HG03565 (cell line): Measurements from ENCODE around the gene TPRN.

ENCODE experiments used
- ATAC-seq: cut with Tn5 transposase; IDR thresholded peaks from one replicate; pipeline ENCODE4 v1.9.1; 2021; ENCODE audit warnings: mild to moderate bottlenecking, moderate library complexity; ENCODE audit not compliant: unreplicated experiment

TPRN gene

GRCh38 chr9:137191245-137191644 is 9.3 kb downstream of the TPRN start:
- no peak for ATAC-seq

GRCh38 chr9:137190315-137190856 is 10.2 kb downstream of the TPRN start:
- no peak for ATAC-seq

- ATAC-seq: no peak
Observed at GRCh38 chr9:137189297-137190295, 10.9 kb downstream of the TPRN start.

- ATAC-seq: peak; percentile 82
Observed at GRCh38 chr9:137188490-137189296, 11.8 kb downstream of the TPRN start, which contains the start of the genes ANAPC2 and SSNA1. ANAPC2 (minus strand) TSS chr9:137188560; CDS start chr9:137188532, 28 bp downstream. SSNA1 (plus strand) TSS chr9:137188676; CDS start chr9:137188727, 51 bp downstream.

- no peak for ATAC-seq
Observed at GRCh38 chr9:137188086-137188489, 12.5 kb downstream of the TPRN start.

GRCh38 chr9:137187386-137187785 is 13.2 kb downstream of the TPRN start:
- no peak for ATAC-seq

- ATAC-seq: no peak
Observed at GRCh38 chr9:137186385-137186784, 14.2 kb downstream of the TPRN start.

- ATAC-seq: no peak
Observed at GRCh38 chr9:137185921-137186320, 14.6 kb downstream of the TPRN start.

- no peak for ATAC-seq
Observed at GRCh38 chr9:137184881-137185660, 15.5 kb downstream of the TPRN start.

GRCh38 chr9:137183980-137184595 is 16.5 kb downstream of the TPRN start:
- ATAC-seq: no peak

- no peak for ATAC-seq
Observed at GRCh38 chr9:137182836-137183235, 17.7 kb downstream of the TPRN start.

GRCh38 chr9:137181680-137182079 is 18.9 kb downstream of the TPRN start:
- ATAC-seq: no peak

- ATAC-seq: no peak
Observed at GRCh38 chr9:137180491-137180890, 20.1 kb downstream of the TPRN start.

- ATAC-seq: no peak
Observed at GRCh38 chr9:137179761-137180160, 20.8 kb downstream of the TPRN start.

GRCh38 chr9:137178939-137179630 is 21.5 kb downstream of the TPRN start:
- ATAC-seq: no peak

GRCh38 chr9:137178201-137178938 is 22.2 kb downstream of the TPRN start:
- ATAC-seq: no peak

- no peak for ATAC-seq
Observed at GRCh38 chr9:137176302-137177182, 24.0 kb downstream of the TPRN start.
